ENCODE results near the gene METTL22.
A peak's percentile ranks its signal among the peaks of the same experiment; 100 is the strongest.

The METTL22 gene

DNA sequence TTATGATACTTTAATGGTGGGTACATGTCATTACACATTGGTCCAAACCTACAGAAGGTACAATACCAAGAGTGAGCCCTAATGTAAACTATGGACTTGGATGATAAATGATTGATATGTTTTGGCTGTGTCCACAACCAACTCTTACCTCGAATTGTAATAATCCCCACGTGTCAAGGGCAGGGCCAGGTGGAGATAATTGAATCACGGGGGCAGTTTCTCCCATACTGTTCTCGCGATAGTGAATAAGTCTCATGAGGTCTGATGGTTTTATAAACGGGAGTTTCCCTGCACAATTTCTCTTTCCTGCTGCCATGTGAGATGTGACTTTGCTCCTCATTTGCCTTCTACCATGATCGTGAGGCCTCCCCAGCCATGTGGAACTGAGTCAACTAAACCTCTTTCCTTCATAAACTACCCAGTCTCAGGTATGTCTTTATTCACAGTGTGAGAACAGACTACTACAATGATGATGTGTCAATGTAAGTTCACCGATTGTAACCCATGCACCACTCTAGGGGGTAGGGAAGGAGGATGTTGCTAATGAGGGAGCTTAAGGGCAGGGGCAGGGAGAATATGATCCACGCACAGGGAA lies 7.0 kb upstream of the METTL22 start:
- Mint-ChIP-seq H3K36me3 (ENCODE audit: low read depth) (no peaks in the 10 kb centered on the region), H3K4me1 (no peaks in the 10 kb centered on the region), H3K4me3 (no peak overlapping the region), H3K27ac (no peak overlapping the region), H3K9me3 (no peaks in the 10 kb centered on the region), H3K27me3 (peaks cover 11% of the 10 kb centered on the region)
- no peak for ATAC-seq
- no peak for DNase-seq

GRCh38 chr16:8619671-8620370 lies 1.7 kb upstream of the METTL22 start:
- ATAC-seq (no peak), DNase-seq (no peak)
- peaks cover 6% of the 10 kb centered on the region for H3K27me3 Mint-ChIP-seq
- H3K4me1 Mint-ChIP-seq = peaks cover 29% of the 10 kb centered on the region
- H3K4me3 Mint-ChIP-seq = no peak overlapping the region
- H3K36me3 Mint-ChIP-seq (ENCODE audit: low read depth) = peaks cover 2% of the 10 kb centered on the region
- H3K27ac Mint-ChIP-seq = no peak overlapping the region
- H3K9me3 Mint-ChIP-seq = no peaks in the 10 kb centered on the region

GRCh38 chr16:8620535-8620934 lies 963 bp upstream of the METTL22 start:
- H3K4me1 Mint-ChIP-seq = peaks cover 29% of the 10 kb centered on the region
- peak overlapping the region; percentile 96 for H3K4me3 Mint-ChIP-seq
- ATAC-seq (peak; percentile 13), DNase-seq (no peak)
- H3K9me3 Mint-ChIP-seq = no peaks in the 10 kb centered on the region
- H3K27me3 Mint-ChIP-seq = peaks cover 6% of the 10 kb centered on the region
- peaks cover 6% of the 10 kb centered on the region for H3K36me3 Mint-ChIP-seq (ENCODE audit: low read depth)
- H3K27ac Mint-ChIP-seq = peak overlapping the region; percentile 0

DNA sequence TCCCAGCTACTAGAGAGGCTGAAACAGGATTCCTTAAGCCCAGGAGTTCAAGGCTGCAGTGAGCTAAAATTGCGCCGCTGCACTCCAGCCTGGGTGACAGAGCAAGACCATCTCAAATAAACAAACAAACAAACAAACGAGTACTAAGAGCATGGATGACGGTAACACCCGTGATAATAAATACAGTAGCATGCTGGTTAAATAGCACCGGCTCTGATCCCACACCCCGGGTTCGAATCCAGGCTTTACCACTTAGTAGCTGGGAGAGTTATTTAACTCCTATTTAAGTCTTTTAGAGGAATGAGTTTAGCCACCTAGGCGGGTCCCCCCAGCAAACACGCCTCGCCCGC lies 301 bp upstream of the METTL22 start:
- no peak for DNase-seq
- Mint-ChIP-seq H3K4me1 (peaks cover 29% of the 10 kb centered on the region), H3K9me3 (no peaks in the 10 kb centered on the region), H3K4me3 (peak overlapping the region; percentile 96), H3K36me3 (ENCODE audit: low read depth) (peaks cover 13% of the 10 kb centered on the region), H3K27ac (peak overlapping the region; percentile 85), H3K27me3 (peaks cover 4% of the 10 kb centered on the region)
- no peak for ATAC-seq

GRCh38 chr16:8622315-8622656 lies 788 bp downstream of the METTL22 start:
- H3K27ac Mint-ChIP-seq = peak overlapping the region; percentile 85
- H3K9me3 Mint-ChIP-seq = no peaks in the 10 kb centered on the region
- DNase-seq (no peak), ATAC-seq (no peak)
- H3K4me3 Mint-ChIP-seq = peak overlapping the region; percentile 96
- H3K4me1 Mint-ChIP-seq = peaks cover 31% of the 10 kb centered on the region
- H3K27me3 Mint-ChIP-seq = peaks cover 2% of the 10 kb centered on the region
- peaks cover 19% of the 10 kb centered on the region for H3K36me3 Mint-ChIP-seq (ENCODE audit: low read depth)

DNA sequence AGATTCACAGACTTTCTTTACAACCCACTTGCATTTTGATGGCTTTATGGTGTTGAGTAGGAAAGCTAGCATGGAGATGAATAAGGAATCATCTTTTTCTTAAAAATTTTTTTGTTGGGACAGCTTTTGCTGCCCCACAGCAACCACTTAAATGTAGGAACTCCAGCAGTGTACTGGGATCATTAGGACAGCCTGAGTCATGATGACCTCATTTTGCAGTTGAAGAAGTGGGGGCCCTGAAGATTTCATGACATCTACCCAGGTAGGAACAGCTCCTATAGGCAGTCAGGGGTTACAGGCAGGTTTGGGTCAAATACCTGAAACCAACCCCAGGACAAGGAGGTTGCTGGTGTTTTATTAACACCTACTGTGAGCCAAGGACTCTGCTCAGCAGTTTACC lies 2.1 kb downstream of the METTL22 start:
- H3K27ac Mint-ChIP-seq = no peak overlapping the region
- DNase-seq (no peak), ATAC-seq (no peak)
- peaks cover 2% of the 10 kb centered on the region for H3K27me3 Mint-ChIP-seq
- H3K4me3 Mint-ChIP-seq = peak overlapping the region; percentile 18
- no peaks in the 10 kb centered on the region for H3K9me3 Mint-ChIP-seq
- peaks cover 32% of the 10 kb centered on the region for H3K36me3 Mint-ChIP-seq (ENCODE audit: low read depth)
- peaks cover 33% of the 10 kb centered on the region for H3K4me1 Mint-ChIP-seq

DNA sequence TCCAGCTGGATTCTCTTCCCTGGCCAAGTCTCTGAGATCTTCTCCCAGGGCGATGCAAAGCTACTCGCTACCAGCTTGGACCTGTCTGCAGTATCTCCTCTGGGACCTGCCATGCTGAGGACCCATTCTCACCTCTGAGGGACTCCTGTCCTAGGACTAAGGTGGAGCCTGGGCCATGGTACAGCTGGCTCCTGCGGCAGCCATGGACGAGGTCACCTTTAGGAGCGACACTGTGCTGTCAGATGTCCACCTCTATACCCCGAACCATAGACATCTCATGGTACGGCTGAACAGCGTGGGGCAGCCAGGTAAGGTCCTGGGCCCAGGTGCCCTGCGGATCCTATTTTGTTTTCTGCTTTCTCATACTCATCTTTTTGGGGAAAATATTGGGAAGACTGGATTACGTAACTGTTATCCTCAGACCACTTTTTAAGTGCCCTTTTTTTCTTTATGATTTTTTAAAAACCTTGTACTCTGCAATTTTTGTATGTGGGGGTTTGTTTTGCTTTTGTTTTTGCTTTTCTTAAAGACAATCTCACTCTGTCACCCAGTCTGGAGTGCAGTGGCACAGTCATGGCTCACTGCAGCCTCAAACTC lies 4.1 kb downstream of the METTL22 start:
- no peaks in the 10 kb centered on the region for H3K27me3 Mint-ChIP-seq
- no peak for ATAC-seq
- DNase-seq = no peak
- peaks cover 33% of the 10 kb centered on the region for H3K4me1 Mint-ChIP-seq
- H3K9me3 Mint-ChIP-seq = no peaks in the 10 kb centered on the region
- H3K27ac Mint-ChIP-seq = no peak overlapping the region
- peaks cover 41% of the 10 kb centered on the region for H3K36me3 Mint-ChIP-seq (ENCODE audit: low read depth)
- H3K4me3 Mint-ChIP-seq = no peak overlapping the region

- no peak overlapping the region for H3K27ac Mint-ChIP-seq
- H3K27me3 Mint-ChIP-seq = no peaks in the 10 kb centered on the region
- peaks cover 47% of the 10 kb centered on the region for H3K36me3 Mint-ChIP-seq (ENCODE audit: low read depth)
- ATAC-seq (no peak), DNase-seq (no peak)
- no peaks in the 10 kb centered on the region for H3K9me3 Mint-ChIP-seq
- peaks cover 28% of the 10 kb centered on the region for H3K4me1 Mint-ChIP-seq
- no peak overlapping the region for H3K4me3 Mint-ChIP-seq
Observed at GRCh38 chr16:8626946-8627345, 5.4 kb downstream of the METTL22 start.

DNA sequence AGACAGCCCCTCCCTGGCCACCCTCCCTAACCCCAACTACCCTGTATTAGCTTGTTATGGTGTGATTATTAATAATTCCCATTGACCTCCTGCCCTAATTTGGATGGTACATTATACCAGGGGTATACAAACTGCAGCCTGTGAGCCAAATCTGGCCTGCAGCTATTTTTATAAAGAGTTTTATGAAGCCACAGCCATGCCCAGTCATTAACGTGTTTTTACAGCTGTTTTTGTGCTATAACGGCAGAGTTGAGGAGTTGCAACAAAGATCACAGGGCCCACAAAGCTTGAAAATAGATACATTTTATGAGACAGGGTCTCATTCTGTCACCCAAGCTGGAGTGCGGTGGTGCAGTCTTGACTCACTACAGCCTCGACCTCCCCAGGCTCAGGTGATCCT lies 6.0 kb downstream of the METTL22 start:
- Mint-ChIP-seq H3K27me3 (no peaks in the 10 kb centered on the region), H3K36me3 (ENCODE audit: low read depth) (peaks cover 50% of the 10 kb centered on the region), H3K9me3 (no peaks in the 10 kb centered on the region), H3K4me3 (no peak overlapping the region), H3K27ac (no peak overlapping the region), H3K4me1 (peaks cover 24% of the 10 kb centered on the region)
- no peak for DNase-seq
- no peak for ATAC-seq

DNA sequence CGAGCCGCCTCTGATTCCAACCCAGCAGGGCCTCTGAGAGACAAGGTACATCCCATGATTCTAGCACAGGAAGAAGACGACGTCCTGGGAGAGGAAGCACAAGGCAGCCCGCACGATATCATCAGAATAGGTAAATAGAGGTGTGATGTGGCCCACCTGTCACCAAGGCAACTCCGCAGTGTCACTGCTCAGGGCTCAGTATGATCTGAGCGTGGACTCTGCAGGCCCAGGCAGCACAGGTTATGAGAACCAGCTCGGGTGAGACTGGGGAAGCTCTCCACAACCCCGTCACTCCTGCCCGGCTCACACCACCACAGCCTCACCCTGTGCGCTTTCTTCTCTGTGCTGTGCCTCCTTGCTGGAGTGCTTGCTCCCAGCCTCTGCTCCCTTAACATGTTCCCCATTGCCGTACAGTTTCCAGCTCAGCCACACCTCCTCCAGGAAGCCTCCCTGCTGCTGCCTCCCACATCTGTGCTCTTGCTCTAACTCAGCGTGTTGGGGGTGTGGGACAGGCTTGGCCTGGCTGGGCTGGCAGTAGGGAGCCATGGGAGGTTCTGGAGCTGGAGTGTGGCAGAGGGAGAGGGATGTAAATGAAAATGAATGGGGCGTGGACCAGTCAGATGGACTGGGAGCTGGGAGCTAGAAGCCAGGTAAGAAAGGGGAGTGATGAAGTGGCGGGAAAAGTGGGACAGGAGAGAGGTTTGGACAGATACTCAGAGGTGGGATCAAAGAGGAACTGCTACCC lies 7.7 kb downstream of the METTL22 start:
- ATAC-seq (no peak), DNase-seq (no peak)
- H3K27ac Mint-ChIP-seq = no peak overlapping the region
- H3K4me1 Mint-ChIP-seq = peaks cover 8% of the 10 kb centered on the region
- H3K27me3 Mint-ChIP-seq = no peaks in the 10 kb centered on the region
- H3K4me3 Mint-ChIP-seq = no peak overlapping the region
- no peaks in the 10 kb centered on the region for H3K9me3 Mint-ChIP-seq
- H3K36me3 Mint-ChIP-seq (ENCODE audit: low read depth) = peaks cover 54% of the 10 kb centered on the region

DNA sequence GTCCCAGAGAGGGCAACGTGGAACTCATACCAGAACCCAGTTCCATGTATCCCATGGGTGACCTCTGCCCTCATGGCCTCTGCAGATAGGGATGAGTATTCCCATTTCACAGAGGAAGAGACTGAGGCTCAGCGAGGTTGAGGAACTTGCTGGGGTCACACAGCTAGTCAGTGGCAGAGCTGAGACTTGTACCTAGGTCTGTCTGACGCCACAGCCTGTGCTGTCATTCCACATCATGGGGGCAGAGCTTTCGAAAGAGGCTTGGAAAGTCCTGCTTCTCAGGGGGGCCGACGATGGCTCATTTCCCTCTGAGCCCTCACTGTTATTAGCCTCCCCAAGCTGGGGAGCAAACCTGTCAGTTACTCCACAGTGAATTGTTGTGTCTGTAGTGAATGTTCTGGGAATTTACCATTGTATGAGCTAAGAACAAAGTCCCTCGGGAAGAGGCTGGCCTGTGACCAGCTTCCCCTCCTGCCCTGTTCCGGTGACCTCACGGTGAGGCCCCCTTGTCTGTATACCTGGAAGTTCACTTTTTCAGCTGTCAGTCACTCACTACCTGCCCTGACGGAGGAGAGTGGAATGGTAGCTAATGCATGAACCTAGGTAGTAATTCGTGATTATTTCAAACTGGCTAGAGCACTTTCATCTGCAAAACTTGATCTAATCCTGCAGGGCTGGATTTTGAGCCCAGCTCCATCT lies 8.9 kb downstream of the METTL22 start:
- Mint-ChIP-seq H3K27me3 (no peaks in the 10 kb centered on the region), H3K9me3 (no peaks in the 10 kb centered on the region), H3K4me3 (no peak overlapping the region), H3K36me3 (ENCODE audit: low read depth) (peaks cover 48% of the 10 kb centered on the region), H3K4me1 (peaks cover 4% of the 10 kb centered on the region), H3K27ac (no peak overlapping the region)
- no peak for ATAC-seq
- no peak for DNase-seq

DNA sequence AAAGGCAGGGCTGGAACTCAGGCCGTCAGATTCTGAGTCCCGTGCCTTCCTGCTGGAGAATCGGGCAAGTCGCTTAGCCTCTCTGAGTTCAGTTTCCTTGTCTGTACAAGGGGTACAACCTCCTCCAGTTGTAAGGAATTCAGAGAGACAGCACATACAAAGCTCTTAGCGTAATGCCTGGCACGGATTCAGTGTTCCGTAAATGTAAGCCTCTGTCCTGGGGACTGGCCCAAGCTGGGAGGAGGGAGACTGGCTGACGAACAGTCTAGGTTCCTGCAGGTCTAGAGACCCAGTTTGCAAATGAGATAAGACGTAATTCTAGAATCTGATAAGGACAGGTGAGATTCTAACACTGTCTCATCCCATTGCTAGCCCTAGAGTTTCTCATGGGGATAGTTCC lies 9.9 kb downstream of the METTL22 start:
- ATAC-seq (no peak), DNase-seq (no peak)
- H3K9me3 Mint-ChIP-seq = no peaks in the 10 kb centered on the region
- H3K27me3 Mint-ChIP-seq = no peaks in the 10 kb centered on the region
- no peak overlapping the region for H3K27ac Mint-ChIP-seq
- H3K4me3 Mint-ChIP-seq = no peak overlapping the region
- H3K36me3 Mint-ChIP-seq (ENCODE audit: low read depth) = peaks cover 41% of the 10 kb centered on the region
- peaks cover 4% of the 10 kb centered on the region for H3K4me1 Mint-ChIP-seq

GRCh38 chr16:8631818-8632465 lies 10.4 kb downstream of the METTL22 start:
- peaks cover 3% of the 10 kb centered on the region for H3K4me1 Mint-ChIP-seq
- no peaks in the 10 kb centered on the region for H3K9me3 Mint-ChIP-seq
- H3K36me3 Mint-ChIP-seq (ENCODE audit: low read depth) = peaks cover 41% of the 10 kb centered on the region
- ATAC-seq (no peak), DNase-seq (no peak)
- H3K27ac Mint-ChIP-seq = peak overlapping the region; percentile 33
- H3K4me3 Mint-ChIP-seq = no peak overlapping the region
- H3K27me3 Mint-ChIP-seq = no peaks in the 10 kb centered on the region

GRCh38 chr16:8632675-8633182 lies 11.2 kb downstream of the METTL22 start:
- H3K9me3 Mint-ChIP-seq = no peaks in the 10 kb centered on the region
- no peak overlapping the region for H3K4me3 Mint-ChIP-seq
- H3K27ac Mint-ChIP-seq = peak overlapping the region; percentile 19
- H3K27me3 Mint-ChIP-seq = no peaks in the 10 kb centered on the region
- peaks cover 41% of the 10 kb centered on the region for H3K36me3 Mint-ChIP-seq (ENCODE audit: low read depth)
- peaks cover 2% of the 10 kb centered on the region for H3K4me1 Mint-ChIP-seq
- no peak for ATAC-seq
- no peak for DNase-seq
